MM.1S (cell line): ENCODE measurements around the gene POMC.

ENCODE experiments used
- DNase-seq: peaks from one replicate; pipeline ENCODE4 v3.0.0-alpha.2; 2015
- H2AFZ ChIP-seq: fragments of 300-600 bp; sonication (generic); 2 replicates; pipeline ENCODE4 v1.6.0; 2016; ENCODE audit warnings: antibody characterized with exemption, low read length
- H3F3A ChIP-seq: fragments of 300-600 bp; sonication (generic); 2 replicates; pipeline ENCODE4 v1.6.1; 2016; ENCODE audit warnings: mild to moderate bottlenecking, antibody characterized with exemption, low read length, moderate library complexity, mixed read lengths; ENCODE audit not compliant: insufficient read depth
- H3K27ac ChIP-seq: fragments of 300-600 bp; sonication (generic); 2 replicates; pipeline ENCODE4 v1.5.1; 2016; ENCODE audit warnings: mild to moderate bottlenecking, low read length
- H3K27me3 ChIP-seq: fragments of 300-600 bp; sonication (generic); replicated peaks from 2 replicates; pipeline ENCODE4 v1.6.0; 2016; ENCODE audit warnings: low read length; ENCODE audit not compliant: insufficient read depth
- H3K36me3 ChIP-seq: fragments of 300-600 bp; sonication (generic); replicated peaks from 2 replicates; pipeline ENCODE4 v1.6.1; 2016; ENCODE audit warnings: mild to moderate bottlenecking, low read length, mixed read lengths; ENCODE audit not compliant: insufficient read depth
- H3K4me1 ChIP-seq: fragments of 300-600 bp; sonication (generic); 2 replicates; pipeline ENCODE4 v1.6.1; 2016; ENCODE audit warnings: low read length, mixed read lengths
- H3K4me2 ChIP-seq: fragments of 300-600 bp; sonication (generic); 2 replicates; pipeline ENCODE4 v1.6.0; 2016; ENCODE audit warnings: low read depth, low read length
- H3K4me3 ChIP-seq: fragments of 300-600 bp; sonication (generic); 2 replicates; pipeline ENCODE4 v1.5.1; 2016; ENCODE audit warnings: low read length, mixed read lengths
- H3K79me2 ChIP-seq: fragments of 300-600 bp; sonication (generic); 2 replicates; pipeline ENCODE4 v1.6.1; 2016; ENCODE audit warnings: mixed run types, low read length, mixed read lengths
- H3K9ac ChIP-seq: fragments of 300-600 bp; sonication (generic); 2 replicates; pipeline ENCODE4 v1.6.1; 2016; ENCODE audit warnings: low read length, mixed read lengths
- H3K9me2 ChIP-seq: fragments of 300-600 bp; sonication (generic); replicated peaks from 2 replicates; pipeline ENCODE4 v1.6.1; 2016; ENCODE audit warnings: mild to moderate bottlenecking, low read length, mixed read lengths; ENCODE audit not compliant: insufficient read depth
- H3K9me3 ChIP-seq: fragments of 300-600 bp; sonication (generic); replicated peaks from 2 replicates; pipeline ENCODE4 v1.6.1; 2016; ENCODE audit warnings: mild to moderate bottlenecking, low read length, mixed read lengths; ENCODE audit not compliant: insufficient read depth
- H4K20me1 ChIP-seq: fragments of 300-600 bp; sonication (generic); 2 replicates; pipeline ENCODE4 v1.6.1; 2016; ENCODE audit warnings: mild to moderate bottlenecking, low read length, moderate library complexity, mixed read lengths; ENCODE audit not compliant: insufficient read depth
- CTCF ChIP-seq: fragments of 300-600 bp; sonication (generic); IDR thresholded peaks from 2 replicates; pipeline ENCODE4 v1.5.1; 2016; ENCODE audit warnings: antibody characterized with exemption, low read length, mixed read lengths
- EZH2 ChIP-seq: fragments of 300-600 bp; sonication (generic); optimal IDR thresholded peaks from 2 replicates; pipeline ENCODE3; 2017; ENCODE audit warnings: low read depth, mild to moderate bottlenecking, antibody characterized with exemption, low read length, mixed read lengths
- EZH2phosphoT487 ChIP-seq: fragments of 300-600 bp; sonication (generic); IDR thresholded peaks from 2 replicates; pipeline ENCODE4 v1.6.1; 2018; ENCODE audit warnings: antibody characterized with exemption, low read length

The POMC gene

GRCh38 chr2:25168256-25169072, at the start of gene POMC:
POMC (minus strand) TSS chr2:25168580; CDS start chr2:25164772, 3,808 bp downstream.
- Histone ChIP-seq H3K27ac (no peak within 1 kb of the TSS), H3K4me2 (peak within 1 kb of the TSS; percentile 92), H3K79me2 (no peaks in the 10 kb centered on the region), H4K20me1 (no peaks in the 10 kb centered on the region), H3K4me3 (peak within 1 kb of the TSS; percentile 55), H3K36me3 (no peaks in the 10 kb centered on the region), H3F3A (no peaks in the 10 kb centered on the region), H3K9me2 (no peaks in the 10 kb centered on the region), H3K9me3 (no peaks in the 10 kb centered on the region), H3K9ac (no peak within 1 kb of the TSS), H3K27me3 (peaks cover 47% of the 10 kb centered on the region), H2AFZ (peak within 1 kb of the TSS; percentile 45; the same call in 1 of the 2 replicates), H3K4me1 (no peaks in the 10 kb centered on the region)
- no peak for DNase-seq
- no peak for TF ChIP-seq EZH2
- no peak for TF ChIP-seq EZH2phosphoT487
- TF ChIP-seq CTCF = no peak

GRCh38 chr2:25218100-25218499, 49.7 kb upstream of the POMC start:
- Histone ChIP-seq H3K36me3 (no peaks in the 10 kb centered on the region), H2AFZ (no peak overlapping the region), H3K9me2 (no peaks in the 10 kb centered on the region), H3K4me2 (no peak overlapping the region), H3K9me3 (no peaks in the 10 kb centered on the region), H3K79me2 (no peaks in the 10 kb centered on the region), H4K20me1 (no peaks in the 10 kb centered on the region), H3K4me3 (no peak overlapping the region), H3K27ac (no peak overlapping the region), H3K4me1 (no peaks in the 10 kb centered on the region), H3K9ac (no peak overlapping the region), H3K27me3 (peaks cover 3% of the 10 kb centered on the region), H3F3A (no peaks in the 10 kb centered on the region)
- no peak for DNase-seq
- TF ChIP-seq EZH2phosphoT487 (no peak), CTCF (no peak), EZH2 (no peak)

GRCh38 chr2:25215948-25216679, 47.7 kb upstream of the POMC start:
- Histone ChIP-seq H3K4me2 (peak overlapping the region; percentile 45; the same call in 1 of the 2 replicates), H3K4me3 (peak overlapping the region; percentile 36; the same call in 1 of the 2 replicates)
- no peak for DNase-seq

More at GRCh38 chr2:25215948-25216679, 47.7 kb upstream of the POMC start:
- Histone ChIP-seq H3K79me2 (no peaks in the 10 kb centered on the region), H3K9me3 (no peaks in the 10 kb centered on the region), H3K36me3 (no peaks in the 10 kb centered on the region), H3K9me2 (no peaks in the 10 kb centered on the region), H3F3A (no peaks in the 10 kb centered on the region), H3K9ac (no peak overlapping the region), H2AFZ (no peak overlapping the region), H3K27me3 (peaks cover 20% of the 10 kb centered on the region), H3K4me1 (no peaks in the 10 kb centered on the region), H4K20me1 (no peaks in the 10 kb centered on the region), H3K27ac (no peak overlapping the region)
- no peak for TF ChIP-seq EZH2
- TF ChIP-seq CTCF = no peak
- no peak for TF ChIP-seq EZH2phosphoT487
